HG02884 (cell line): ENCODE data around the gene DSCAM.

ENCODE experiments used
- ATAC-seq: cut with Tn5 transposase; IDR thresholded peaks from one replicate; pipeline ENCODE4 v1.9.1; 2021; ENCODE audit warnings: mild to moderate bottlenecking, moderate library complexity; ENCODE audit not compliant: unreplicated experiment

DSCAM gene

GRCh38 chr21:40719615-40720014, 127.3 kb downstream of the DSCAM start:
- ATAC-seq = no peak

DNA sequence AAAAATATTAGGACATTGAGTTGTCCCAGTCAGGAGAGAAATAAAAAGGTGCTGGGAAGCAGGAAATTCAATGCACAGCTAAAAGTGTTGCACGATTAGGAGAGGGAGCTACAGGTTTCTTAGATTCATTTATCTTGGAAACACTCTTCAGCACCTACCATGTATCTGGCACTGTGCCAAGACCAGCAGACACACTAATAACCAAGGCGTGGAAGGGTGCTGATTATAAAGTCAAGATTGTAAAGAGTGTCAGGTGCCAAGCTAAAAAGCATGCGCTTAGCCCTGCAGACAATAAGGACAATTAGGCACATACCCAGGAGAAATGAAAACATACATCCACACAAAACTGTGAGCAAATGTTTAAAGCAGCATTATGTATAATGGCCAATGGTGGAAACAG, 129.9 kb downstream of the DSCAM start:
- ATAC-seq = no peak

DNA sequence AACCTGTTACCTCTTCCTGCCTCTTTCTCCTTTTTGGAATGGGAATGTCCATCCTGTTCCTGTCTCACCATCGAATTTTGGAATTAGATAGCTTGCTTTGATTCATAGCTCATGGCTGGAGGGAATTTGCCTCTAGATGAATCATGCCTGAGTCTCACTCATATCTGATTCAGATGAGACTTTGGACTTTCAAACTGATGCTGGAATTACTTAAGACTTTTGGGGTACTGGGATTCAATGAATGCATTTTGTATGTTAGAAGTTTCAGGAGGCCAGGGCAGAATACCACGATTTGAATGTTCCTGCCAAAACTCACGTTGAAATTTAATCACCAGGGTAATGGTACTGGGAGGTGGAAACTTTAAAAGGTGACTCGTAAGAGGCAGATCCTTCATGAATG, 132.4 kb downstream of the DSCAM start:
- ATAC-seq = no peak

DNA sequence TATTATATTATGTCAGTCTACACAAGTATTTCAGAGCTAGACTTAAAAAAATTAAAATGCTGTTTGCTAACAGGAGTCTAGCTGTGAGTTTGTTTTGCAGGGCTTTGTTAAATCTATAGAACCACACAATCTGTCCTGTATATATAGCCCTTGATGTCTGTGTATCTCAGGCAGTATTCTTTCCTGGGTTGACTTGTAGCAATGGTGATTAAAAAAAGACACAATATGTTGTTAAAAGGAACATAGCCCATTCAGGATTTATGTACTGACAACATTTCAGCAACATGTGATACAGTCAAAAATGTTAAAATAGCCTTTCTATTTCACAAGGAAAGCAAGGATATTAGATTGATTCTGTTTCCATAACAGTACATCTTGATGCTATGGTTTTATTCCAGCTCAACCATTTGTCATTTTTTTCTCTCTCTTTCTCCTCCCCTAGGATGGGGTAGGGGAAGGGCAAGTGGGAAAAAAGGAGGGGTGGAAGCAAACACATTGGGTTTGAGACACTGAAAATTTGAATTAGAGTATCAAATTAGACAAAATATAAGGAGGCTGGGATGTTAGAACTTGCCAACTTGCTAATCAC, 139.2 kb downstream of the DSCAM start:
- ATAC-seq = no peak

DNA sequence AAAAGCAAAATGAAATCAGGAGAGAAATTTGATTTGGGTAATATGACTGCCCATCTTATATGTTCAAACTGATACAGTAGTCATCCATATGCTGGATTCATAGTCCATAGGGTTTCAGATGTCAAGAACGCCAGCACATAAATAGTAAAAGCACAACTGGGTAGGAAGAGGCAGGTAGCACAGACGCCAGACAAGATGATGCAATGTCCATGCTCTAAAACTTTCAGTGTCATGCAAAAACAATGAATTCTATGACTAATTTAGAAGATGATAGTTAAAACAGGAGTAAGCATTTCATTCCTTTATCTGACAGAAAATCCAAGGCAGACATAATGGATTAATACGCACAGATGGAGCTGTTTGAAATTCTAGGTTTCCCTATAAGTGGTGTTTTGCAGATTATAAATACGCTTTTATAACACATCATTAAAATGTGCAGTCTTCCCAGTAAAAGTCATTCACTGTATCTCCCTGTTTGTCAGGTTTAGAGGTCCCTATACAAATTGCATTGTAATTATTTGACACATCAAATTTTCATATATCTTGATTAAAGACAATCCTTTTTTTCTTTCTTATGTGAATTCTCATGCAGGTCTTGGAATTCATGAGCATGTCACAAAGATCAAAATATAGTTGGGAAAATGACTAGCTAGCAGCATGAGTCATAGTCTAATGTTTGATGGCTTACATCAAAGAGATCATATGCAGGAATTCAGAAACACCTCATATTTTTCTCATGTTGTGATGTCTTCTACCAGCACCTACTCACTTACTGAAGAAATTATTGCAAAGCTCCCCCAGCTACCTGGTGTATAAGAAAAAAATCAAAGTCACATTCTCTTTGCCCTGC, 139.9 kb downstream of the DSCAM start:
- ATAC-seq = no peak

DNA sequence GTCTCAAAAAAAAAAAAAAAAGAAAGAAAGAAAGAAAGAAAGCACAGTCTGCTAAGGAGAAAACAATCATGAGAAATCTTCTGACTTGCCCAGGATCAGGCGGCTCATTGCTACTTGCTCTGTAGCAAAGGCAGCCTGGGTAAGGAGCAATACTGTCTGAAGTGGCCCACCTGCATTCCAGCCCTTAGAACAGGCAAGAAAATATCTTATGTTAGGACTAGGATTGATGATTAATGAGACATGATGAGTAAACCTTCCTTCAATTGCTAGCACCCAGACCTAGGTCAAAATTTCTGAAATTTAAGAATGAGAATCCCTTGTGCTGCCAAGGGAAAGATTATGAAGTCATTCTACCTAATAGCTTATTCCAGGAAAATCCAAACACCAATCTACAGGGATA, 140.8 kb downstream of the DSCAM start:
- no peak for ATAC-seq

DNA sequence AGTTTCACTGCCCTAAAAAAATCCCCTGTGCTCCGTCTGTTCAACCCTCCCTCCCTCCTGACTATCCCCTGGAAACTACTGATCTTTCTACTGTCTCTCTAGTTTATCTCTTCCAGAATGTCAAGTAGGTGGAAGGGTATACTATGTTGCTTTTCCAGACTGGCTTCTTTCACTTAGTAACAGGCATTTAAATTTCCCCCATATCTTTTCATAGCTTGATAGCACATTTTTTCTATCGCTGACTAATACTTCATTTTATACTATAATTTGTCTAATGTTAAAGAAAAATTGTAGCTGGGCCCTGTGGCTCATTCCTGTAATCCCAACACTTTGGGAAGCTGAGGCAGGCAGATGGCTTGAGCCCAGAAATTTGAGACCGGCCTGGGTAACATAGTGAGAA, 142.8 kb downstream of the DSCAM start:
- no peak for ATAC-seq

DNA sequence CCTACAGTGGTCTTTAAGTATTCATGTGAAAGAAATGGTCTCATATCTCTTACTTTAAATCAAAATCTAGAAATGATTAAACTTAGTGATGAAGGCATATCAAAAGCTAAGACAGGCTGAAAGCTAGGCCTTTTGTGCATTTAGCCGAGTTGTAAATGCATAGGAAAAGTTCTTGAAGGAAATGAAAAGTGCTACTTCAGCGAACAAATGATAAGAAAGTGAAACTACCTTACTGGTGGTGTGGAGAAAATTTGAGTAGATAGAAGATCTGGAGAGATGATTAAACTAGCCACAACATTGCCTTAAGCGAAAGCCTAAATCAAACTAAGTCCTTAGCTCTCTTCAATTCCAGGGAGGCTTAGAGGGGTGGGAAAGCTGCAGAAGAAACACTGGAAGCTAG, 147.6 kb downstream of the DSCAM start:
- no peak for ATAC-seq

DNA sequence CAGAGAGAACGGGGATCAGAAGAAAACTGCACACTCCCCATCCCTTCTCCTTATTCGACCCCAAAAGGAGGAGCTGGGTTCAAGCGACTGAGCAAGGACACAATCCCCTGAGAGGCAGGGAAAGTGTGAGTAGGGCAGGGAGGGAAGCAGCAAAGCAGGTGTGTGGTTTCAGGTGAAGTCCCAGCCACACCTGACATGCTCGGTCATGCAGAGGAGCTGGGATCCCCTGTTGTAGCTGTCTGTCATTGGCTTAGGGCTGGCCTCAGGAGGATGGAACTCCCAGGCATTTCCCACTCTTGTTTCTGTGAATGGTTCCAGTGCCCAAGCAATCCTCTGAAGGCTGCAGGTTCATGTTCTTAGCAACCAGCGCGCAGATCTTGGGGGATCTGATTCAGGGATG, 150.7 kb downstream of the DSCAM start:
- ATAC-seq = no peak

- ATAC-seq = no peak
Observed at GRCh38 chr21:40689840-40690360, 157.1 kb downstream of the DSCAM start.

GRCh38 chr21:40689217-40689616, 157.7 kb downstream of the DSCAM start:
- no peak for ATAC-seq

- no peak for ATAC-seq
Observed at GRCh38 chr21:40688106-40688864, 158.7 kb downstream of the DSCAM start.

DNA sequence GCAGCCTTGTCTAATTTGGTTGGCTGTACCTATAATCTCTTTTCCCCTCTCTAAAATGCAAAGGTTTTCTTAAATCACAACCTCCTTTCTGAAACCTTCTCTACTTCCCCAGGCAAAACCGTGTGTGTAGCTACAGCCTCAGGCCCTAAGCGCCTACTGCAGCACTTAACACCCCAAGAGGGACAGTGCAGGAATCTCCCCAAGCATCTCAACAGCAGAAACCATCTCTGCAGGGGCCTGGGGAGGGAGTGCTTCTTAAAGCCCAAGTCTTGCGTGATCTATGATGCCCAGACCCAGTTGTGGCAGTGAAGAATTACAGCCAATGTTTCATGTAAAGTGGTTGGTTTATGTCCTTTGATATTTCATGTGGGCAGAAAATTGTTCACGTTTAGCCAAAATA, 159.3 kb downstream of the DSCAM start:
- ATAC-seq = no peak

DNA sequence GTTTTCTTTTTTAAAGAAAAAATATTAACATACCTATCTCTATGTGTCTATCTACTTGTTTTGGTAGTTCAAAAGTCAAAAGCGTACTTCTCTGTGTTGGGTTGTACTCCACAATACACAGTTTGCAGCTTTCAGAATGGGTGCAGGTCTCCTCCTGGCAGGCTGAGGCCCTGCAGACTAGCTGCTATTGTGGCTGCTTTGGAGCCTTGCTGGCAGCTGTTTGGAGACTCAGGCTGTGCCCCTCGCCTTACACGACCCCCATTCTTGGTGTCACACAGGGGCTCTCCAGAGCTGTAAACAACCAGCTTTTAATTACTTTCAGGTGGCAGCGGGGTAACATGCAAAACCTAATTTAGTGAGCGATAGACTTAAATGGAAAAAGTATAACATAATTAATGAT, 160.4 kb downstream of the DSCAM start:
- ATAC-seq = no peak

DNA sequence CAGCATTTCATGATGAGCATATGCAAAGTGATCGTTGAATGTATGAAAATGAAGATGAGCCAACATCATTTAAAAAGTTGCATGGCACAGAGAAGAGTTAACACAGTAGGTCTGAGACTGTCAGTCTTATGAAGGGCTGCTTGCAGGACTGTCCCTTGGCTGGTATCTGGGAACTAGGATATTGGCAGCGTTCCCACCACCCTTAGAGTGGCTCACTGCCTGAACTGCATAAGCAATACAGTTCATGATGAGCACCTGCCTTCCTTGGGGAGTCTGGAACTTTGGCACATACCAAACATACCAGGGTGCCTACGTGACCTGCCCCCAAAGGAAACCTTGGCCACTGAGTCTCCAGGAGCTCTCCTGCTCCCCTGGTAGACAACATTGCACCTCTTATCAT, 161.8 kb downstream of the DSCAM start:
- no peak for ATAC-seq

GRCh38 chr21:40684726-40685125, 162.2 kb downstream of the DSCAM start:
- no peak for ATAC-seq

DNA sequence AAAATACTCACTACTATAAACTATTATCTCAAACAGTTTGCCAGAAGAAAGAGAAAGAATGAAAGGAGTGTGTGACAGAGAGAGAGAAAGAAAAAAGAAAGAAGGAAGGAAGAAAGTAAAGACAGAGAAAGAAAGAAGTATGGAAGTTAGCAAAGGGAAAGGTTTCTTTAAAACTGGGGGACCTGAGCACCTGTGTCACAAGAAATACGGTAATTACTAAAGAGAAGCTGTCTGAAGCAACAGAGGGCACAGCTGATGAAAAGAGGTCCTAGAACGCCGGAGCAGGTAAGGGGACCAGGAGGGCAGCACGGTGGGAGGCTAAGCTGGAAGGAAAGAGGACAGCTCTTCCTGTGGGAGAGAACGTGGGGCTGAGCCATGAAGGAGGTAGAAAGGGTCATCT, 163.6 kb downstream of the DSCAM start:
- ATAC-seq = no peak

DNA sequence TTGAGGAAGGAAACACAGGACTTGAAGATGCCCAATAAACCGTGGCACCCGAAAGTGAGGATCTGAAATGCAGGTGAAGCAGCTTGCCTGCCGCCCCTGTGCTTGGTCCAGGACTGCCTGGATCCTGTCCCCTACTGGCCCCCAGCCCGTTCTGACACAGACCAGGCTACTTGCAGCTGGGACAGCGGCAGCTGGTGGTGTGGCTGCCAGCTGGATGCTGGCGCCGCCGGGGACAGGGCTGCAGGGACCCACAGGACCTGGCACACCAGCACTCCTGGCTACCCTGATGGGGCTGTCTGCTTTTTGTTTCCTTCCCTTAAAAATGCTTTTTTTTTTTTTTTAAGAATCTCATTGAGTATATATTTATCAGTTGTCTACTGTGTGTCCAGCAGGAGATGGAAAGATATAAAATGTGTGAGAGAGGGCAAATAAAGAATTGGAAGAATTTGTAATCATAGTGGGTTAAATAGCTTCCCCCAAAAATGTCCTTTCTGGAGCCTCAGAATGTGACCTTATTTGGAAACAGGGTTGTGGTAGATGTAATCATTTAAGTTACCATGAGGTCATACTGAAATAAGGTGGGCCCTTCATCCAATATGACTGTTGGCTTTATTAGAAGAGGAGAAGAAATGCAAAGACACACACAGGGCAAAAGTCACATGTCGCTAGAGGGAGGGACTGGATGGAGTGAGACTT, 165.6 kb downstream of the DSCAM start:
- no peak for ATAC-seq

- no peak for ATAC-seq
Observed at GRCh38 chr21:40680311-40680710, 166.6 kb downstream of the DSCAM start.

- ATAC-seq = no peak
Observed at GRCh38 chr21:40678681-40679284, 168.2 kb downstream of the DSCAM start.

- ATAC-seq = no peak
Observed at GRCh38 chr21:40675017-40675416, 171.9 kb downstream of the DSCAM start.
